ENCODE measurements around the gene IL23A. TPM values are rescaled to one million over a fixed set of nuclear protein-coding genes. Genes with fewer than 3 reads are reported as not detected.

Gene IL23A
- total RNA-seq, 2 experiments from 2014 or later, result 3.5 to 3.7 TPM

GRCh38 chr12:56387152-56387736, 48.6 kb downstream of the IL23A start:
- no peaks in the 10 kb centered on the region for H3K9me3 Mint-ChIP-seq (ENCODE audit: insufficient read depth)
- H3K4me3 Mint-ChIP-seq, result no peak overlapping the region
- no peaks in the 10 kb centered on the region for H3K4me1 Mint-ChIP-seq (ENCODE audit: low read depth)
- no peaks in the 10 kb centered on the region for H3K36me3 Mint-ChIP-seq (ENCODE audit: low read depth)
- ATAC-seq (no peak), DNase-seq (no peak)
- ChIA-PET CTCF (no interaction called here), POLR2A (no interaction called here)
- peaks cover 2% of the 10 kb centered on the region for H3K27me3 Mint-ChIP-seq (ENCODE audit: low read depth)
- H3K27ac Mint-ChIP-seq, result no peak overlapping the region

- H3K4me1 Mint-ChIP-seq (ENCODE audit: low read depth), result no peaks in the 10 kb centered on the region
- H3K27me3 Mint-ChIP-seq (ENCODE audit: low read depth), result peaks cover 5% of the 10 kb centered on the region
- no peak for ATAC-seq
- POLR2A ChIA-PET, result no interaction called here
- H3K27ac Mint-ChIP-seq, result no peak overlapping the region
- H3K9me3 Mint-ChIP-seq (ENCODE audit: insufficient read depth), result no peaks in the 10 kb centered on the region
- DNase-seq, result no peak
- H3K4me3 Mint-ChIP-seq, result no peak overlapping the region
- no peaks in the 10 kb centered on the region for H3K36me3 Mint-ChIP-seq (ENCODE audit: low read depth)
- CTCF ChIA-PET, result no interaction called here
Measured at GRCh38 chr12:56389412-56389811, 50.7 kb downstream of the IL23A start.

Other genes with a start within 250 kb of the IL23A start
- 100 to 1,000 TPM; 316 to 323 TPM for gene PA2G4, start 234.3 kb upstream of the IL23A start, total RNA-seq
- 1,000 to 10,000 TPM; 3,845 to 4,046 TPM for gene RPL41, start 222.3 kb upstream of the IL23A start, total RNA-seq
- gene ZC3H10, start 220.6 kb upstream of the IL23A start, total RNA-seq, result 10 to 100 TPM in 1 of 2 experiments, 1 to 10 TPM in 1; 9.1 to 10.6 TPM
- gene ESYT1, start 210.6 kb upstream of the IL23A start, total RNA-seq, result 100 to 1,000 TPM; 317 to 333 TPM
- gene MYL6B, start 186.3 kb upstream of the IL23A start, total RNA-seq, result 10 to 100 TPM; 60.0 to 60.7 TPM
- gene MYL6, start 180.5 kb upstream of the IL23A start, total RNA-seq, result 1,000 to 10,000 TPM; 1,527 to 1,542 TPM
- 100 to 1,000 TPM; 144 to 154 TPM for gene SMARCC2, start 149.4 kb upstream of the IL23A start, total RNA-seq
- 10 to 100 TPM; 27.9 to 32.9 TPM for gene RNF41, start 117.0 kb upstream of the IL23A start, total RNA-seq
- 10 to 100 TPM; 64.3 to 69.5 TPM for gene NABP2, start 114.5 kb upstream of the IL23A start, total RNA-seq
- under 1 TPM in 1 of 2 experiments, not detected in 1; 0.52 TPM for gene SLC39A5, start 108.8 kb upstream of the IL23A start, total RNA-seq
- 10 to 100 TPM; 54.5 to 55.0 TPM for gene ANKRD52, start 80.5 kb upstream of the IL23A start, total RNA-seq
- 10 to 100 TPM; 19.6 to 19.7 TPM for gene COQ10A, start 71.9 kb upstream of the IL23A start, total RNA-seq
- gene CS, start 38.6 kb upstream of the IL23A start, total RNA-seq, result 100 to 1,000 TPM; 218 to 228 TPM
- gene CNPY2, start 22.9 kb upstream of the IL23A start, total RNA-seq, result 100 to 1,000 TPM; 112 to 113 TPM
- gene PAN2, start 4.9 kb upstream of the IL23A start, total RNA-seq, result 10 to 100 TPM; 61.8 to 63.7 TPM
- 100 to 1,000 TPM; 193 to 194 TPM for gene STAT2, start 21.2 kb downstream of the IL23A start, total RNA-seq
- not detected for gene APOF, start 24.0 kb downstream of the IL23A start, total RNA-seq
- gene TIMELESS, start 110.5 kb downstream of the IL23A start, total RNA-seq, result 10 to 100 TPM; 62.7 to 65.7 TPM
- gene MIP, start 115.8 kb downstream of the IL23A start, total RNA-seq, result not detected
- 1 to 10 TPM; 2.9 to 3.1 TPM for gene SPRYD4, start 129.7 kb downstream of the IL23A start, total RNA-seq
- gene GLS2, start 149.3 kb downstream of the IL23A start, total RNA-seq, result 1 to 10 TPM in 1 of 2 experiments, under 1 TPM in 1; 0.70 to 1.1 TPM
- gene RBMS2, start 182.9 kb downstream of the IL23A start, total RNA-seq, result 1 to 10 TPM; 4.8 to 5.5 TPM

Measured in activated CD8-positive, alpha-beta T cell treated with anti-CD3 and anti-CD28 coated beads, Interleukin-2, amount 10 ng/mL, durations not matched to agents 7 days and 5 days (primary cell).